HG03521 (cell line): Measurements from ENCODE around the gene NUF2.
"Not testable (repeated sequence)": the region's sequence is repeated elsewhere in the genome, so short reads cannot be mapped to it uniquely, and the experiment has no call there.

Source experiments
- ATAC-seq: cut with Tn5 transposase; IDR thresholded peaks from one replicate; pipeline ENCODE4 v1.9.1; 2021; ENCODE audit warnings: mild to moderate bottlenecking, moderate library complexity; ENCODE audit not compliant: unreplicated experiment

NUF2 gene

DNA sequence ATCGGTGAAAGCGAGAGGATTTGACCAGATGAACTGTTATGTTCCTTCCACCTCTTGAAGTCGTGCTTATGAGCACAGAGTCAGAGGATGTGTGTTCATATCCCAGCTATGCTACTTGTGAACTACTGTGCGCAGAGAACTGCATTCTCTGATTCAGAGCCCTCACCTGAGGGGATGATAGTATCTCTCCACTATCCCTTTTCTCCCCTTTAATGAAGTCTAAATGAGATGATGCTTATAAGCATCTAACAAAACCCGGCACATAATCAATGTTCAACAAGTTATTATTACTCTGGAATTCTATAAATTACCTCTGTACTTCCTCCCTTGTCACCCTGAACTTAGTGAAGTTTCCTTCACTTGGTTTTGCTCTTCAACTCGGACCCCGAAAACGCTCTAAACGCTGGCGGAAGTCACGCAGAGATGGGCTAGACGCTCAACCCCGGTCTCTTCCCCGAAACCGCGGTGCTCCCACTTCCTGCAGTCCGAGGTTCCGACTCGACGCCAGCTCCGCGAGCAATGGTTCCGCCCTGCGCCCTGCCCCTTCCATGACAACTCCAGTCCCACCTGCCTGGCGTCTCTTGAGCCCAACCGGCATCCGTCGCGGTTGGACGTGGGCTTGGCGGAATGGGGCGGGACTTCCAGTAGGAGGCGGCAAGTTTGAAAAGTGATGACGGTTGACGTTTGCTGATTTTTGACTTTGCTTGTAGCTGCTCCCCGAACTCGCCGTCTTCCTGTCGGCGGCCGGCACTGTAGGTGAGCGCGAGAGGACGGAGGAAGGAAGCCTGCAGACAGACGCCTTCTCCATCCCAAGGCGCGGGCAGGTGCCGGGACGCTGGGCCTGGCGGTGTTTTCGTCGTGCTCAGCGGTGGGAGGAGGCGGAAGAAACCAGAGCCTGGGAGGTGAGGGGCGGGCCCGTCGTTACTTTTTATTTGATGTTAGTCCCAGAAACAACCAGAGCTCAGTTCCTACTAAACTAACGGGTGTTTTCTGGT lies at the start of gene NUF2:
TSS of gene NUF2 (plus strand) at position 644 of the 995 bp plus-strand sequence. CDS start 4,098 bp downstream, outside the sequence.
- ATAC-seq = peak; percentile 95

DNA sequence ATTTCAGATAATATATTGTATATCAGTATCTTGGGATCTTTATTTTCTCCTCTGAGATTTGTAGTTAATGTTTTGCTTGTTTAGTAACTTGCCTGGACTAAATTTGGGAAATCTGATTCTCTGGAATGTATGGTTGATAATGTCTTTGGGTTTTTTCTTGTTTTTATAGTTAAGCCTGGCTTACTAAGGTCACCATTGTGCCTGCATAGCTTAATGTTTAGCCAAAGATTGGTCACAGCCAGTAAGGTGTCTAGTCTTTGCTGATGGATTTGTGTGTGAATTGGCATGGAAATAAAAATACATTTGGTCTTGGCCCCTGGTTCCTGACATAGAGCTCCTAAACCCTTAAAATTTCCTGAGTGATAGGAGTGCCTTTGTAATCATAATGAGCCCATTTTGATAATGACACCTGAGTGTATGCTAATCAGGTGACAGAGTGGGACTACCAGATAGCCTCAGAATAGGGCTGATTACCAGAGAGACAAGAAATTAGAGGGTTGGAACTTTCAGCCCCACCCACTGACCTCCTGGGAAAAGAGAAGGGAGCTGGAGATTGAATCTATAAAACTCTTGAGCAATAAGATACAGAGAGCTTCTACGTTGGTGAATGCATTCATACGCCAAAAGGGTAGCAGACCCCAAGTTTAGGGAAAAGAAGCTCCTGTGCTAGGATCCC lies 47.9 kb upstream of the NUF2 start:
- ATAC-seq = no peak

DNA sequence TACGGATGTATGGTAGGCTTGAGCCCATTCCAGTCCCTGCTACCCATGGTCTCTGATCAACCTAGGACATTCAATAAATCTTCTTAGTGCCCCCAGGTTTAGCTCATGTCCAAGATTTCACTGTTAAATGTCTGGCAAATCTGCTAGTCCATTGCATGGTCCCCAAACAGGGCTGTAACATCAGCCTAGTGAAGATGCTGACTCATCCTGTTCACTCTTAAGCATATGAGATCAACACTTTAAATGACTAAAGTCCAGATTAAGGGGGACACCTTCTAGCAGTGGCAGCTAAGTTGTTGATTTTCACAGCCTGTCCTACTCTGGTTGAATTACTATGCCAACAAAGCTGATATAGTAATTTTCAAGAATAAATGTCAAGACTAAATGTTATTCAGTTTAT lies 46.5 kb upstream of the NUF2 start:
- ATAC-seq = no peak

- no peak for ATAC-seq
Measured at GRCh38 chr1:163278602-163279001, 43.2 kb upstream of the NUF2 start.

DNA sequence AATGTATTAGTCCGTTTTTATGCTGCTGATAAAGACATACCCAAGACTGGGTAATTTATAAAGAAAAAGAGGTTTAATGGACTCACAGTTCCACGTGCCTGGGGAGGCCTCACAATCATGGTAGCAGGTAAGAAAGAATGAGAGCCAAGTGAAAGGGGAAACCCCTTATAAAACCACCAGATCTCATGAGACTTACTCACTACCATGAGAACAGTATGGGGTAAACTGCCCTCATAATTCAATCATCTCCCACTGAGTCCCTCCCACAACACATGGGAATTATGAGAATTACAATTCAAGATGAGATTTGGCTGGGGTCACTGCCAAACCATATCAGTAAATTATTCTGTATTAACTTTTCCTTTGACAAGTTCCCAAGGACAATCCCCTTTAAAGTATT lies 36.9 kb upstream of the NUF2 start:
- not testable (repeated sequence) for ATAC-seq

GRCh38 chr1:163290025-163290640 lies 31.6 kb upstream of the NUF2 start:
- ATAC-seq = no peak

DNA sequence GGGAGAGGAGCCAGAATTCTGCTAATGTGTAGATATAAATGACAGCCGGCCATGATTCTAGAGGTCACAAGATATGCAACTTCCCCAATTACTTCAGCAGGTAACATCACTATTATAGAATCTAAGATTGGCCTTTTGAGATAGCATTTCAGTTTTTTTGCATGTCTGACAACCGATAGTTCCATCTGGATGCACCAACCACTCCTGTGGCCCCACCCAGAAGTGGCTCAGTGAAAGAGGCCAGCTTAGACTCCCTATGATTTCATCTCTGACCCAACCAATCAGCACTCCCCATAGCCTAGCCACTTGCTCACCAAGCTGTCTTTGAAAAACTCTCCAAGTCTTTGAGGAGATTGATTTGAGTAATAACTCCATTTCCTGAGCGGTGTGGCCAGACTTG lies 30.3 kb upstream of the NUF2 start:
- no peak for ATAC-seq

GRCh38 chr1:163292153-163292552 lies 29.6 kb upstream of the NUF2 start:
- ATAC-seq = not testable (repeated sequence)

- ATAC-seq = not testable (repeated sequence)
Measured at GRCh38 chr1:163293497-163293896, 28.3 kb upstream of the NUF2 start.

GRCh38 chr1:163295949-163296348 lies 25.8 kb upstream of the NUF2 start:
- no peak for ATAC-seq

DNA sequence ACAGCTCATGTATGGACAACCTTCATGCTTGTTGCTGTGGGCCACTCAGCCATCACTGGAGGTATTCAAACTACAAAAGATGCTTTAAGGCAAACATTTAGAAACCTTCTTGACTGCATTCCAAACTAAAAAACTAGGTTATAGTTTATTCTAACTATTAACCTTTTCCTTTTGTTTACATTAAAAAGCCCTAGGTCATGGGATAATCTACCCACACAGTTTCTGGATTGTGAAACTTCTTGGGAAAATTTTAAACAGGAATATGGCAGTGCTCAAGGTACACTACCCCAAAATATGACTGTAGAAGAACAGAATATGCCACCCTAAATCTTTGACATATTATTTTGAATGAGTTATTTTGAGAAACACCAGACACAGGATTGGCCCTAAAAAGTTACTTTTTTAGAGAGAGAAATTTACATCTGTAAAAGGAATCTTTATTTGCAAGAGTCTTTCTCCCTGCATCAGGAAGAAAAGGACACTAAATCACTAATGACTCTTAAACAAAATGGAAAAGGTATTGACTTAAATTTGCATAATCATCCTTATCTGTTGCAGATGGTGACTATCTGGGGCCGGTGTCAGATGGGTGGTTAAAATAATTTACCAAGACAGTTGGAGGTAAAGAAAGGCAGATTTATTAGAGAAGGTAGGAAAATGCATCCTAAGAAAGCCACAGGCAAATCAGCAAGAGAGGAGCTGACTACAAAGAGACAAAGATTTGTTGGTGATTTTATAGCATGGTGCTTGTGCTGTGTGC lies 25.1 kb upstream of the NUF2 start:
- no peak for ATAC-seq

DNA sequence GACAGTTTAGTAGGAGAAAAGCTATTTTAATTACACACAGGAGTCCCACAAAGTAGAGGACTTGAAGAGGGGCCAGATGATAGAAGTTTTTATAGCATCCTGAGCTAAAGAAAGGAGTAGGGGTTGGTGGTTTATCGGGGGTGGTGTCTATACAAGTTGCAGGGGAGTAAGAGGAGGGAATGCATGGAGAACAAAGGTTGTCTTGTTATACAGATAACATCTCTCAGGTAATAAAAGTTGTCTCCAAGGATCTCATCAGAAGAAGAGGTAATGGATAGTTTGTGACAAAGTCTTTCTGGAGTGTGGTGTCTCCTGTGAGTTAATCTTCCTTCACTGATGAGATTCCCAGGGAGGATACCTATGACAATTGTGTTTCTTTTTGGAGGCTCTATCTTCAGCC lies 23.4 kb upstream of the NUF2 start:
- no peak for ATAC-seq

DNA sequence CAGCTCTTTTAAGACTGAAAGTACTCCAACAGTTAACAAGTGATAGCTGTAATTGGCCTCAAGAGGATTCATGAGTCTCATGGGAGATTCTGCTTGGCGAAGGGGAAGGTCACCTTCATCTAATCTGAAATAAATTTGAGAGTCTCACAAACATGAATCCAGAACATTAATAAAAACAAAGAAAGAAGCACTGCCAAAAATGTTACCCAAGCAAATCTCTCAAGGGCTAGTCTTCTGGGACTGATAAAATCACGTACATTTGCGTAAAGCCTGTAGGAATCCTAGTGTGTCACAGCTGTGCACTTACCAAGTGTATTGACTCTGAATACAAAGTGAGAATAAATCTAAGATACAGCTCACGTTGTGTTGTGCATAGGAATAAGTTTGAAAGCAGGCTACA lies 21.2 kb upstream of the NUF2 start:
- no peak for ATAC-seq

- ATAC-seq = no peak
Measured at GRCh38 chr1:163303561-163303960, 18.2 kb upstream of the NUF2 start.

DNA sequence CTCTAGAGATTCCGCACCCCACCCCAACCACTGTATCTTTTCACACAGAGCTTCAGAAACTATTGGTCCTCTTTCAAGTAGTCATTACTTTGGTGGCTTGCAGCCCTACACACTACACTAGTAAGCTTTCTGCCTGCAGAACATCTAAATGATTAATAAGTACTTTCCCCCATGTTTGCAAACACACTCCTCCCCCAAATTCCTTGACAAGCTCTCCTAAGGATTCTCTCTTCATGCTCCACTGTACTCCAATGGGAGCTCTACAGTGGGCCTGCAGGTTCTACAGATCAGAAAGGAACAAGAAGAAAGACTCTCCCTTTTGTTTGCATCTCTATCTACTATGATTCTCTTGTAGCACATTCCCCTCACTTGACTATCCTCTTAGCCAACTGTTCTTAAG lies 16.3 kb upstream of the NUF2 start:
- ATAC-seq = no peak

DNA sequence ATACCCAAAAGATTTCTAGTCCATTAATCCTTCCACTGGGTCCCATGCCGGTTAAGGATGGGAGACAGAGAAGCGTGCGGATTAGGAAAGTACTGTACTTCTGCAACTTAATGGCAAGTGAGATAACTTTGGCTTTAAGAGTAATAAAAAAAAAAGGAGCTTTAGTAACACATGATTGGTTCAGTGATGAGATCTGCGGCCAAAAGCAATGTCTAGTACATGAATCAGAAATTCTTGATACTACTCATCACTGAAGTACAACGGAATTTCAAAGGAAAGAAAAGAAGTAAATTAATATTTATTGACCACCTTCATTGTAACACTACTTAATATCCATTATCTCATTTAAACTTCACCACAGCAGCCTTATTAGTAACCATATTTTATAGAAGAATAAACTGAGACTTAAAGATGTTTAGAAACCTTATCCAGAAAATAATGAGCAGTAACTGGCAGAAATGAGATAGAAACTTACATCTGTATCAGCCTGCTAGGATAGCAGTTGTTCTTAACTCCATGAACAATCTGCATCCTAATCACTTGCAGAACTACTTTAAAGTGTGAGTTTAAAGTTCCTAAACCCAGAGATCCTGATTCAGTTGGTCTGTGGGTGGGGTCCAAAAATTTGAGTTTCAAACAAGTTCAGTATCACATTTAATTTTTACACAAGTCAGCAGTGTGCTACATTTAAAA lies 14.1 kb upstream of the NUF2 start:
- ATAC-seq = no peak

DNA sequence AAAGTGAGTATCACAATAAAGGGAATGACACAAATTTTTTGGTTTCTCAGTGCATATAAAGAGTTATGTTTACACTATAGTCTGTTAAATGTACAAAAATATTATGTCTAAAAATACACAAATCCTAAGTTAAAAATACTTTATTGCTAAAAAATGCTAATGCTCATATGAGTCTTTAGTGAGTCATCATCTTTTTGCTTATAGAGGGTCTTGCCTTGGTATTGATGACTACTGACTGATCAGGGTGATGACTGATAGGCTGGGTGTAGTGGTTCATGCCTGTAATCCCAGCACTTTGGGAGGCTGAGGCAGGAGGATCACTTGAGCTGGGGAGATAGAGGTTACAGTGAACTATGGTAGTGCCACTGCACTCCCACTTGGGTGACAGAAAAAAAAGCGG lies 12.9 kb upstream of the NUF2 start:
- no peak for ATAC-seq

DNA sequence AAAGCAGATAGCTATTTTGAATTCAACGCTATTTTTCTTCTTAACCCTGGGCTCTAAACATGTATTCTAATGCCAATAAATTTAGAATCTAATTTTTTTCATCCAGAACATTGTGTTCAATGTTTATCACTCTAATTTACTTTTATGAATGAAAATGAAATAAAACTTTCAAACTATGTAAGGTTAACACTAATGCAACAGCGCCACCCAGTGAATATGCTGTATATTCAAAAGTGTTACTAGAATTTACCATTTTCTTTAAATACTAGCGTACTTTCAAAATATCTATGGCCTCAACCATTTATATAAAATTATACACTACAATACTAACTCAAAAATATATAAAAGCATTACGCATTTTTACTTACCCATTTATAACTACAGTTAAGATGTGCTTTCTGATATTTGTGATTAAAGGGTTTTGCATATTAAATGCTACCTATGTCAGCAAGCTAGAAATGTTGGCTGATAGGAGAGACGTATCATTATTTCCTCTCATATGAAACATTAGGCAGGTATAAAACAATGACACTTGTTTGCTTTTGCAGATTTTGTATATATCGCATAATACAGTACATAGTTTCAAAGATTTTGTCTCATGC lies 5.9 kb upstream of the NUF2 start:
- no peak for ATAC-seq

DNA sequence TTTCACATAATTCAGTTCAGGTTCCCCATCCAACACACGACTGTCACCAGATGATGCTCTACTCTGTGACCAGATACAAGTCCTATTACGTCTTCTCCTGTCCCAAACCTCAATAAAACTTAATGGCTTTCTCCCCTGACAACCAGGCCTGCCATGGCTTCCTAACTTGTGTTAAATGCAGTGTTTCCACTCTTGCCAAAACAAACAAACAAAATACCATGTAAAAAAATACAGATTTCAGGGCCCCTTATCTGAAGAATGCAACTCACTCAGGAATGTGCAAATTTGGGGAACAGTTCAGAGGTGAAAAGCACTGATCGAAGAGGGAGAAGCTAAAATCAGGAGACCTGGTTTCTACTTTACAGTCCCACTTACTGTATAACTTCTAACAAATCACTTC lies 863 bp upstream of the NUF2 start:
- ATAC-seq = no peak

- not testable (repeated sequence) for ATAC-seq
Measured at GRCh38 chr1:163323339-163323738, 1.6 kb downstream of the NUF2 start.
